ENCODE measurements around the gene NUDCD3. TPM values are rescaled to one million over a fixed set of nuclear protein-coding genes. Genes with fewer than 3 reads are reported as not detected.

The NUDCD3 gene
- total RNA-seq, 1 donor, result 54.3 TPM

- H3K27me3 ChIP-seq (ENCODE audit: insufficient read depth, low read length), result peaks cover 12% of the 10 kb centered on the region
- H3K79me2 ChIP-seq (ENCODE audit: insufficient read depth, low read length), result no peaks in the 10 kb centered on the region
- DNase-seq (ENCODE audit: insufficient read length, low spot score, missing footprints), result no peak
- no peak overlapping the region for H2AFZ ChIP-seq (ENCODE audit: low read length)
- no peaks in the 10 kb centered on the region for H3K36me3 ChIP-seq (ENCODE audit: insufficient read depth, low read length)
- H4K20me1 ChIP-seq (ENCODE audit: insufficient read depth, low read length), result no peaks in the 10 kb centered on the region
- no peaks in the 10 kb centered on the region for H3K9me3 ChIP-seq (ENCODE audit: low read depth, low read length)
- no peaks in the 10 kb centered on the region for H3K4me1 ChIP-seq (ENCODE audit: insufficient read depth, low read length)
- H3K4me3 ChIP-seq (ENCODE audit: insufficient read depth, low read length), result no peak overlapping the region
- H3K4me2 ChIP-seq (ENCODE audit: insufficient read depth, low read length), result no peak overlapping the region
- H3K27ac ChIP-seq (ENCODE audit: low read depth, low read length), result no peak overlapping the region
- TF ChIP-seq, protein P1, sequence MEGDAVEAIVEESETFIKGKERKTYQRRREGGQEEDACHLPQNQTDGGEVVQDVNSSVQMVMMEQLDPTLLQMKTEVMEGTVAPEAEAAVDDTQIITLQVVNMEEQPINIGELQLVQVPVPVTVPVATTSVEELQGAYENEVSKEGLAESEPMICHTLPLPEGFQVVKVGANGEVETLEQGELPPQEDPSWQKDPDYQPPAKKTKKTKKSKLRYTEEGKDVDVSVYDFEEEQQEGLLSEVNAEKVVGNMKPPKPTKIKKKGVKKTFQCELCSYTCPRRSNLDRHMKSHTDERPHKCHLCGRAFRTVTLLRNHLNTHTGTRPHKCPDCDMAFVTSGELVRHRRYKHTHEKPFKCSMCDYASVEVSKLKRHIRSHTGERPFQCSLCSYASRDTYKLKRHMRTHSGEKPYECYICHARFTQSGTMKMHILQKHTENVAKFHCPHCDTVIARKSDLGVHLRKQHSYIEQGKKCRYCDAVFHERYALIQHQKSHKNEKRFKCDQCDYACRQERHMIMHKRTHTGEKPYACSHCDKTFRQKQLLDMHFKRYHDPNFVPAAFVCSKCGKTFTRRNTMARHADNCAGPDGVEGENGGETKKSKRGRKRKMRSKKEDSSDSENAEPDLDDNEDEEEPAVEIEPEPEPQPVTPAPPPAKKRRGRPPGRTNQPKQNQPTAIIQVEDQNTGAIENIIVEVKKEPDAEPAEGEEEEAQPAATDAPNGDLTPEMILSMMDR (IDR thresholded peaks at IDR 0.05; ENCODE audit: extremely low read depth, low read depth, low read length), result no peak
These were observed 155.3 kb downstream of the NUDCD3 start for GRCh38 chr7:44335184-44335583.

GRCh38 chr7:44334734-44335097 is 155.7 kb downstream of the NUDCD3 start:
- Histone ChIP-seq H3K79me2 (ENCODE audit: insufficient read depth, low read length) (no peaks in the 10 kb centered on the region), H3K4me2 (ENCODE audit: insufficient read depth, low read length) (no peak overlapping the region), H3K4me3 (ENCODE audit: insufficient read depth, low read length) (no peak overlapping the region), H3K27me3 (ENCODE audit: insufficient read depth, low read length) (peaks cover 12% of the 10 kb centered on the region), H4K20me1 (ENCODE audit: insufficient read depth, low read length) (no peaks in the 10 kb centered on the region), H3K36me3 (ENCODE audit: insufficient read depth, low read length) (no peaks in the 10 kb centered on the region), H2AFZ (ENCODE audit: low read length) (no peak overlapping the region), H3K27ac (ENCODE audit: low read depth, low read length) (no peak overlapping the region), H3K9me3 (ENCODE audit: low read depth, low read length) (no peaks in the 10 kb centered on the region), H3K4me1 (ENCODE audit: insufficient read depth, low read length) (no peaks in the 10 kb centered on the region)
- no peak for DNase-seq (ENCODE audit: insufficient read length, low spot score, missing footprints)
- TF ChIP-seq, protein P1 (IDR thresholded peaks at IDR 0.05; ENCODE audit: extremely low read depth, low read depth, low read length), result no peak

GRCh38 chr7:44333911-44334733 is 156.3 kb downstream of the NUDCD3 start:
- H3K36me3 ChIP-seq (ENCODE audit: insufficient read depth, low read length), result no peaks in the 10 kb centered on the region
- no peak overlapping the region for H3K27ac ChIP-seq (ENCODE audit: low read depth, low read length)
- no peak overlapping the region for H3K4me3 ChIP-seq (ENCODE audit: insufficient read depth, low read length)
- TF ChIP-seq, protein P1 (IDR thresholded peaks at IDR 0.05; ENCODE audit: extremely low read depth, low read depth, low read length), result no peak
- peaks cover 12% of the 10 kb centered on the region for H3K27me3 ChIP-seq (ENCODE audit: insufficient read depth, low read length)
- no peaks in the 10 kb centered on the region for H3K4me1 ChIP-seq (ENCODE audit: insufficient read depth, low read length)
- H3K79me2 ChIP-seq (ENCODE audit: insufficient read depth, low read length), result no peaks in the 10 kb centered on the region
- H2AFZ ChIP-seq (ENCODE audit: low read length), result no peak overlapping the region
- no peak for DNase-seq (ENCODE audit: insufficient read length, low spot score, missing footprints)
- H3K4me2 ChIP-seq (ENCODE audit: insufficient read depth, low read length), result no peak overlapping the region
- H4K20me1 ChIP-seq (ENCODE audit: insufficient read depth, low read length), result no peaks in the 10 kb centered on the region
- no peaks in the 10 kb centered on the region for H3K9me3 ChIP-seq (ENCODE audit: low read depth, low read length)

DNA sequence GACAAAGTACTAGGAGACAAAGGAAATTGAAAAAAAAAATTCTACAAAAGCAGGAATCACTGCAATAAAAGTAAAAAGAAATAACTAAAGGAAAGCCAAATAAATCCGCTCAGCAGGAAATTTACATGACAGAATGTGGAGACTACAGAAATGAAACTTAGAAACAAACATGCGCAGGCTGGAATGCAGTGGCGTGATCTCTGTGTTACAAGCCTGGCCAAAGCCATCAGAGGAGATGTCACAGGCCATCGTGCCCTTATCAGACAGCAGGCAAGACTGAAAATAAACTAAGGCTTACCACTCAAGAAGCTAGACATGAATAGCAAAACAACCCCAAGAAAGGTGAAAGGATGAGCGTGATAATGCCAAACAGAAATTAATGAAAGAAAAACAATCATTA is 158.8 kb downstream of the NUDCD3 start:
- H3K79me2 ChIP-seq (ENCODE audit: insufficient read depth, low read length), result no peaks in the 10 kb centered on the region
- TF ChIP-seq, protein P1 (IDR thresholded peaks at IDR 0.05; ENCODE audit: extremely low read depth, low read depth, low read length), result no peak
- no peaks in the 10 kb centered on the region for H3K4me1 ChIP-seq (ENCODE audit: insufficient read depth, low read length)
- DNase-seq (ENCODE audit: insufficient read length, low spot score, missing footprints), result no peak
- no peaks in the 10 kb centered on the region for H4K20me1 ChIP-seq (ENCODE audit: insufficient read depth, low read length)
- H3K4me3 ChIP-seq (ENCODE audit: insufficient read depth, low read length), result no peak overlapping the region
- no peaks in the 10 kb centered on the region for H3K9me3 ChIP-seq (ENCODE audit: low read depth, low read length)
- H3K4me2 ChIP-seq (ENCODE audit: insufficient read depth, low read length), result no peak overlapping the region
- H3K27me3 ChIP-seq (ENCODE audit: insufficient read depth, low read length), result peaks cover 11% of the 10 kb centered on the region
- no peak overlapping the region for H3K27ac ChIP-seq (ENCODE audit: low read depth, low read length)
- H3K36me3 ChIP-seq (ENCODE audit: insufficient read depth, low read length), result no peaks in the 10 kb centered on the region
- H2AFZ ChIP-seq (ENCODE audit: low read length), result no peak overlapping the region
